Measurements from ENCODE around the gene ERC2.

The ERC2 gene

GRCh38 chr3:55641964-55642363 lies 826.3 kb downstream of the ERC2 start:
- no peak for DNase-seq (ENCODE audit: low spot score)

- DNase-seq (ENCODE audit: low spot score): no peak
Observed at GRCh38 chr3:55639896-55640765, 828.1 kb downstream of the ERC2 start.

- DNase-seq (ENCODE audit: low spot score): no peak
Observed at GRCh38 chr3:55639143-55639542, 829.1 kb downstream of the ERC2 start.

- no peak for DNase-seq (ENCODE audit: low spot score)
Observed at GRCh38 chr3:55637906-55638638, 830.2 kb downstream of the ERC2 start.

- no peak for DNase-seq (ENCODE audit: low spot score)
Observed at GRCh38 chr3:55636300-55637195, 831.7 kb downstream of the ERC2 start.

GRCh38 chr3:55634345-55634744 lies 833.9 kb downstream of the ERC2 start:
- DNase-seq (ENCODE audit: low spot score): no peak

- DNase-seq (ENCODE audit: low spot score): no peak
Observed at GRCh38 chr3:55633333-55633732, 834.9 kb downstream of the ERC2 start.

- DNase-seq (ENCODE audit: low spot score): no peak
Observed at GRCh38 chr3:55631766-55632331, 836.4 kb downstream of the ERC2 start.

- no peak for DNase-seq (ENCODE audit: low spot score)
Observed at GRCh38 chr3:55630921-55631299, 837.4 kb downstream of the ERC2 start.

GRCh38 chr3:55630280-55630920 lies 837.9 kb downstream of the ERC2 start:
- no peak for DNase-seq (ENCODE audit: low spot score)

GRCh38 chr3:55629432-55629831 lies 838.8 kb downstream of the ERC2 start:
- no peak for DNase-seq (ENCODE audit: low spot score)

- DNase-seq (ENCODE audit: low spot score): no peak
Observed at GRCh38 chr3:55626279-55626665, 842.0 kb downstream of the ERC2 start.

GRCh38 chr3:55624238-55624637 lies 844.0 kb downstream of the ERC2 start:
- DNase-seq (ENCODE audit: low spot score): no peak

- DNase-seq (ENCODE audit: low spot score): no peak
Observed at GRCh38 chr3:55623786-55624185, 844.5 kb downstream of the ERC2 start.

GRCh38 chr3:55622733-55623132 lies 845.5 kb downstream of the ERC2 start:
- DNase-seq (ENCODE audit: low spot score): no peak

GRCh38 chr3:55622116-55622515 lies 846.2 kb downstream of the ERC2 start:
- no peak for DNase-seq (ENCODE audit: low spot score)

GRCh38 chr3:55621648-55622047 lies 846.6 kb downstream of the ERC2 start:
- no peak for DNase-seq (ENCODE audit: low spot score)

GRCh38 chr3:55621026-55621422 lies 847.2 kb downstream of the ERC2 start:
- no peak for DNase-seq (ENCODE audit: low spot score)

- no peak for DNase-seq (ENCODE audit: low spot score)
Observed at GRCh38 chr3:55620351-55621025, 847.8 kb downstream of the ERC2 start.

- DNase-seq (ENCODE audit: low spot score): no peak
Observed at GRCh38 chr3:55619046-55619808, 849.0 kb downstream of the ERC2 start.
